VCaP (cell line): Measurements from ENCODE around the gene DSTYK.

Experiments used
- H3K27ac ChIP-seq: fragments of 450-650 bp; 2 replicates; pipeline ENCODE4 v1.5.1; 2017
- TF ChIP-seq, protein P1 (sequence below): fragments of 450-650 bp; conservative IDR thresholded peaks from 2 replicates; pipeline ENCODE4 v1.5.1; 2017; ENCODE audit warnings: mild to moderate bottlenecking, moderate library complexity

The DSTYK gene

GRCh38 chr1:205246351-205247119 is 35.0 kb upstream of the DSTYK start:
- no peak overlapping the region for H3K27ac ChIP-seq
- TF ChIP-seq, protein P1, sequence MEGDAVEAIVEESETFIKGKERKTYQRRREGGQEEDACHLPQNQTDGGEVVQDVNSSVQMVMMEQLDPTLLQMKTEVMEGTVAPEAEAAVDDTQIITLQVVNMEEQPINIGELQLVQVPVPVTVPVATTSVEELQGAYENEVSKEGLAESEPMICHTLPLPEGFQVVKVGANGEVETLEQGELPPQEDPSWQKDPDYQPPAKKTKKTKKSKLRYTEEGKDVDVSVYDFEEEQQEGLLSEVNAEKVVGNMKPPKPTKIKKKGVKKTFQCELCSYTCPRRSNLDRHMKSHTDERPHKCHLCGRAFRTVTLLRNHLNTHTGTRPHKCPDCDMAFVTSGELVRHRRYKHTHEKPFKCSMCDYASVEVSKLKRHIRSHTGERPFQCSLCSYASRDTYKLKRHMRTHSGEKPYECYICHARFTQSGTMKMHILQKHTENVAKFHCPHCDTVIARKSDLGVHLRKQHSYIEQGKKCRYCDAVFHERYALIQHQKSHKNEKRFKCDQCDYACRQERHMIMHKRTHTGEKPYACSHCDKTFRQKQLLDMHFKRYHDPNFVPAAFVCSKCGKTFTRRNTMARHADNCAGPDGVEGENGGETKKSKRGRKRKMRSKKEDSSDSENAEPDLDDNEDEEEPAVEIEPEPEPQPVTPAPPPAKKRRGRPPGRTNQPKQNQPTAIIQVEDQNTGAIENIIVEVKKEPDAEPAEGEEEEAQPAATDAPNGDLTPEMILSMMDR: no peak

GRCh38 chr1:205245096-205245495 is 33.6 kb upstream of the DSTYK start:
- TF ChIP-seq, protein P1: no peak
- no peak overlapping the region for H3K27ac ChIP-seq

- TF ChIP-seq, protein P1: no peak
- no peak overlapping the region for H3K27ac ChIP-seq
Observed at GRCh38 chr1:205244384-205244783, 32.9 kb upstream of the DSTYK start.

- TF ChIP-seq, protein P1: no peak
- no peak overlapping the region for H3K27ac ChIP-seq
Observed at GRCh38 chr1:205243350-205244191, 32.1 kb upstream of the DSTYK start.

DNA sequence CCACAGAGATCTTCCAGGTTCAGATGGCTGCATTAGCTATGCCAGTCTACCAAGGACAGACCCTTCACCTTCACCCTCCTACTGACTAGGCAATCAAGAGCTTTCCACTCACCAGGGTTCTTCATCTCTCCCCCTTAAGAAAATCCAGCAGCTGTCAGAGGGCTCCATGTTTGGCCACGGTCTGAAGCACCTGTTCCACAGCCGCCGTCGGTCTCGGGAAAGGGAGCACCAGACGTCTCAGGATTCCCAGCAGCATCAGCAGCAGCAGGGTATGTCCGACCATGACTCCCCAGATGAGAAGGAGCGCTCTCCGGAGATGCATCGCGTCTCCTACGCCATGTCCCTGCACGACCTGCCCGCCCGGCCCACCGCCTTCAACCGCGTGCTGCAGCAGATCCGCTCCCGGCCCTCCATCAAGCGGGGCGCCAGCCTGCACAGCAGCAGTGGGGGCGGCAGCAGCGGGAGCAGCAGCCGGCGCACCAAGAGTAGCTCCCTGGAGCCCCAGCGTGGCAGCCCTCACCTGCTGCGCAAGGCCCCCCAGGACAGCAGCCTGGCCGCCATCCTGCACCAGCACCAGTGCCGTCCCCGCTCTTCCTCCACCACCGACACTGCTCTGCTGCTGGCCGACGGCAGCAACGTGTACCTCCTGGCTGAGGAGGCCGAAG is 30.0 kb upstream of the DSTYK start:
- TF ChIP-seq, protein P1: no peak
- H3K27ac ChIP-seq: no peak overlapping the region

GRCh38 chr1:205240569-205240968 is 29.1 kb upstream of the DSTYK start:
- H3K27ac ChIP-seq: no peak overlapping the region
- TF ChIP-seq, protein P1: no peak

DNA sequence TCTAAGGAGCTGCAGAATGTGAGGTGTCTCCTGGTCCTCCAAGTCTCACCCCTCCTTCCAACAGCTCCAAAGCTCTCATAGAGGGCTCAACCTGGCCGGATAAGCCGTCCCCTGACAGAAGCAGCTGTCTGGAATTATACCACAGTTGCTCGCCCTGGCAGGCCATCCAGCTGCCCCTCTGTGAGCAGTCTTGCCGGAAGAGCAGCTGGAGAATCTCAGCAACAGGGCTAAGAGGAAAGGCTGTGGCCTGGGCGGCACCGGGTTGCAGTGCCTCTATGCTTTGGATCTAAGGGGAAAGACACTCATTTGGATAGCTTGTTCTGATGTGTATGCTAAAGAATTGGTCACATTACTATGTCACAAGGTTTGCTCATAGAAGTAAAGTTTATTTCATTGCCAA is 28.6 kb upstream of the DSTYK start:
- TF ChIP-seq, protein P1: no peak

More for the DNA sequence above, 28.6 kb upstream of the DSTYK start:
- H3K27ac ChIP-seq: no peak overlapping the region
